ENCODE measurements around the gene MESD.

DNA sequence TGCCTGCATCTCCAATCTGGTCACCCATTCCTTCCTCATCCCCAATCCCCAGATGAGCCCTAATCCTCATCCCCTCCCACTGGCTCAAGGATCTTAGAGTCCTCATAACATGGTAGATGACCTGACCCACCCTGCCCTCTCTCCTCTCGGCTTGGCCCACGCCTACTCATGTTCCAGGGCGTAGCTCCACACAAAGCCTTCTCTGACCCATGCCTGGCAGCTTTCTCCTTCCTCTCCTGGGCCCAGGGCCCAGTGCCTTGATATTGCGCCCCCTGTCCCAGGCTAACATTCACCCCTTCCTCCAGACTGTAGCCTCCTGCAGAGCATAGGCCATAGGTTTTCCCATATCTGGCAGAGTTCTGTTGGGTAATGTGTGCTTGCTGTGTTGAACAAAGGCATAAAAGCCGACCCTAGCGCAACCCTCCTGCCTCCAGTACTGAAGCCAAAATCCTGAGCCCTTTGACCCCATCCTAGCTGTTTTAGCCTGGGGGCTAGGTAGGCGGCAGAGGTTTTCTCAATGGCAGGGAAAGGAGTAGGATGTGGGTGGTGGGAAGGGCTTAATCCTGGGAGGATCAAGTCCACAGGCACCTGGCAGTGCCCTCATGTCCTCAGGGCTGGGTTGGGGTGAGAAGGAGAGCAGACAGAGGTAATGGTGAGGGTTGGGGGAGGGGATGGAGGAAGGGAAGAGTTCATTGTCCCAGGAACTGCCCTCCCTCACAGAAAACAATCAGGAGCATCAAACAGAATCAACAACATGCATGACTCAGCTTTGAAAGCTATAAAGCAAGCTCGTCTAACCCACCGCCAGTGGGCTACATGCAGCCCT lies 35.5 kb downstream of the MESD start:
- TF ChIP-seq CTCF (IDR thresholded peaks at IDR 0.05) (no peak), POLR2A (IDR thresholded peaks at IDR 0.05) (no peak)

Measured in right lobe of liver (tissue), 4 donors.